MM.1S (cell line): ENCODE measurements around the gene ISOC1.

Experiments used
- DNase-seq: peaks from one replicate; pipeline ENCODE4 v3.0.0-alpha.2; 2015
- H2AFZ ChIP-seq: fragments of 300-600 bp; sonication (generic); 2 replicates; pipeline ENCODE4 v1.6.0; 2016; ENCODE audit warnings: antibody characterized with exemption, low read length
- H3F3A ChIP-seq: fragments of 300-600 bp; sonication (generic); 2 replicates; pipeline ENCODE4 v1.6.1; 2016; ENCODE audit warnings: mild to moderate bottlenecking, antibody characterized with exemption, low read length, moderate library complexity, mixed read lengths; ENCODE audit not compliant: insufficient read depth
- H3K27ac ChIP-seq: fragments of 300-600 bp; sonication (generic); 2 replicates; pipeline ENCODE4 v1.5.1; 2016; ENCODE audit warnings: mild to moderate bottlenecking, low read length
- H3K27me3 ChIP-seq: fragments of 300-600 bp; sonication (generic); replicated peaks from 2 replicates; pipeline ENCODE4 v1.6.0; 2016; ENCODE audit warnings: low read length; ENCODE audit not compliant: insufficient read depth
- H3K36me3 ChIP-seq: fragments of 300-600 bp; sonication (generic); replicated peaks from 2 replicates; pipeline ENCODE4 v1.6.1; 2016; ENCODE audit warnings: mild to moderate bottlenecking, low read length, mixed read lengths; ENCODE audit not compliant: insufficient read depth
- H3K4me1 ChIP-seq: fragments of 300-600 bp; sonication (generic); 2 replicates; pipeline ENCODE4 v1.6.1; 2016; ENCODE audit warnings: low read length, mixed read lengths
- H3K4me2 ChIP-seq: fragments of 300-600 bp; sonication (generic); 2 replicates; pipeline ENCODE4 v1.6.0; 2016; ENCODE audit warnings: low read depth, low read length
- H3K4me3 ChIP-seq: fragments of 300-600 bp; sonication (generic); 2 replicates; pipeline ENCODE4 v1.5.1; 2016; ENCODE audit warnings: low read length, mixed read lengths
- H3K79me2 ChIP-seq: fragments of 300-600 bp; sonication (generic); 2 replicates; pipeline ENCODE4 v1.6.1; 2016; ENCODE audit warnings: mixed run types, low read length, mixed read lengths
- H3K9ac ChIP-seq: fragments of 300-600 bp; sonication (generic); 2 replicates; pipeline ENCODE4 v1.6.1; 2016; ENCODE audit warnings: low read length, mixed read lengths
- H3K9me2 ChIP-seq: fragments of 300-600 bp; sonication (generic); replicated peaks from 2 replicates; pipeline ENCODE4 v1.6.1; 2016; ENCODE audit warnings: mild to moderate bottlenecking, low read length, mixed read lengths; ENCODE audit not compliant: insufficient read depth
- H3K9me3 ChIP-seq: fragments of 300-600 bp; sonication (generic); replicated peaks from 2 replicates; pipeline ENCODE4 v1.6.1; 2016; ENCODE audit warnings: mild to moderate bottlenecking, low read length, mixed read lengths; ENCODE audit not compliant: insufficient read depth
- H4K20me1 ChIP-seq: fragments of 300-600 bp; sonication (generic); 2 replicates; pipeline ENCODE4 v1.6.1; 2016; ENCODE audit warnings: mild to moderate bottlenecking, low read length, moderate library complexity, mixed read lengths; ENCODE audit not compliant: insufficient read depth
- CTCF ChIP-seq: fragments of 300-600 bp; sonication (generic); IDR thresholded peaks from 2 replicates; pipeline ENCODE4 v1.5.1; 2016; ENCODE audit warnings: antibody characterized with exemption, low read length, mixed read lengths
- EZH2 ChIP-seq: fragments of 300-600 bp; sonication (generic); optimal IDR thresholded peaks from 2 replicates; pipeline ENCODE3; 2017; ENCODE audit warnings: low read depth, mild to moderate bottlenecking, antibody characterized with exemption, low read length, mixed read lengths
- EZH2phosphoT487 ChIP-seq: fragments of 300-600 bp; sonication (generic); IDR thresholded peaks from 2 replicates; pipeline ENCODE4 v1.6.1; 2018; ENCODE audit warnings: antibody characterized with exemption, low read length

Gene ISOC1

GRCh38 chr5:129118826-129119225 is 24.3 kb downstream of the ISOC1 start:
- Histone ChIP-seq H3F3A (no peaks in the 10 kb centered on the region), H3K4me3 (no peak overlapping the region), H3K27ac (no peak overlapping the region), H3K9ac (no peak overlapping the region), H3K36me3 (no peaks in the 10 kb centered on the region), H3K9me2 (no peaks in the 10 kb centered on the region), H3K9me3 (no peaks in the 10 kb centered on the region), H3K27me3 (no peaks in the 10 kb centered on the region), H3K79me2 (no peaks in the 10 kb centered on the region), H3K4me2 (no peak overlapping the region), H4K20me1 (no peaks in the 10 kb centered on the region), H3K4me1 (no peaks in the 10 kb centered on the region), H2AFZ (no peak overlapping the region)
- DNase-seq = no peak
- TF ChIP-seq CTCF = no peak
- no peak for TF ChIP-seq EZH2phosphoT487

- Histone ChIP-seq H4K20me1 (no peaks in the 10 kb centered on the region), H2AFZ (no peak overlapping the region), H3K9me3 (no peaks in the 10 kb centered on the region), H3K4me3 (no peak overlapping the region), H3F3A (0 out of 2 replicates have a peak, but pooled peaks cover 2% of the 10 kb centered on the region), H3K9ac (no peak overlapping the region), H3K27ac (no peak overlapping the region), H3K4me1 (no peaks in the 10 kb centered on the region), H3K36me3 (no peaks in the 10 kb centered on the region), H3K27me3 (no peaks in the 10 kb centered on the region), H3K79me2 (no peaks in the 10 kb centered on the region), H3K9me2 (no peaks in the 10 kb centered on the region), H3K4me2 (no peak overlapping the region)
- DNase-seq = no peak
- no peak for TF ChIP-seq CTCF
- TF ChIP-seq EZH2phosphoT487 = no peak
- TF ChIP-seq EZH2 = no peak
Measured at GRCh38 chr5:129120158-129120581, 25.6 kb downstream of the ISOC1 start.

- DNase-seq = no peak
- H2AFZ ChIP-seq = no peak overlapping the region
- H3K36me3 ChIP-seq = no peaks in the 10 kb centered on the region
- H3K4me3 ChIP-seq = no peak overlapping the region
- H3F3A ChIP-seq = peaks cover 19% of the 10 kb centered on the region
- no peak overlapping the region for H3K9ac ChIP-seq
- H3K9me3 ChIP-seq = no peaks in the 10 kb centered on the region
- H3K27me3 ChIP-seq = no peaks in the 10 kb centered on the region
- H4K20me1 ChIP-seq = no peaks in the 10 kb centered on the region
- H3K9me2 ChIP-seq = no peaks in the 10 kb centered on the region
- no peaks in the 10 kb centered on the region for H3K79me2 ChIP-seq
- H3K4me2 ChIP-seq = no peak overlapping the region
- peaks cover 15% of the 10 kb centered on the region for H3K4me1 ChIP-seq
- no peak for TF ChIP-seq CTCF
- no peak overlapping the region for H3K27ac ChIP-seq
Measured at GRCh38 chr5:129122560-129122959, 28.0 kb downstream of the ISOC1 start.

GRCh38 chr5:129124608-129125007 is 30.1 kb downstream of the ISOC1 start:
- peaks cover 19% of the 10 kb centered on the region for H3F3A ChIP-seq
- no peak for TF ChIP-seq EZH2
- no peak for TF ChIP-seq EZH2phosphoT487
- TF ChIP-seq CTCF = no peak
- no peaks in the 10 kb centered on the region for H3K36me3 ChIP-seq
- H4K20me1 ChIP-seq = no peaks in the 10 kb centered on the region
- no peak overlapping the region for H3K9ac ChIP-seq
- H3K9me2 ChIP-seq = no peaks in the 10 kb centered on the region
- H3K4me1 ChIP-seq = peaks cover 15% of the 10 kb centered on the region
- H3K9me3 ChIP-seq = no peaks in the 10 kb centered on the region
- H3K27me3 ChIP-seq = no peaks in the 10 kb centered on the region
- no peaks in the 10 kb centered on the region for H3K79me2 ChIP-seq
- no peak overlapping the region for H3K4me2 ChIP-seq
- H3K4me3 ChIP-seq = no peak overlapping the region
- DNase-seq = no peak
- H3K27ac ChIP-seq = no peak overlapping the region
- H2AFZ ChIP-seq = no peak overlapping the region
